SJSA1 (cell line): ENCODE data around the gene VNN1. TPM values are rescaled to one million over a fixed set of nuclear protein-coding genes. Genes with fewer than 3 reads are reported as not detected.
"Not testable (repeated sequence)": the region's sequence is repeated elsewhere in the genome, so short reads cannot be mapped to it uniquely, and the experiment has no call there.

Experiments used
- DNase-seq, 2 experiments: peaks; one replicate each; pipeline ENCODE4 v3.0.0-alpha.2; 2015 to 2020; ENCODE audit warnings: low spot score in 2 of 2, low read depth in 1 of 2
- H3K27ac ChIP-seq: fragments of 250-450 bp; sonication (Bioruptor Pico); 2 replicates; pipeline ENCODE4 v1.5.1; 2020; ENCODE audit warnings: mild to moderate bottlenecking, moderate library complexity
- H3K27me3 ChIP-seq: fragments of 250-450 bp; sonication (Bioruptor Pico); replicated peaks from 2 replicates; pipeline ENCODE4 v1.5.1; 2020; ENCODE audit warnings: mild to moderate bottlenecking, moderate library complexity
- H3K36me3 ChIP-seq: fragments of 250-450 bp; sonication (Bioruptor Pico); 2 replicates; pipeline ENCODE4 v1.5.1; 2020; ENCODE audit warnings: mild to moderate bottlenecking
- H3K4me1 ChIP-seq: fragments of 250-450 bp; sonication (Bioruptor Pico); replicated peaks from 2 replicates; pipeline ENCODE4 v1.6.1; 2021; ENCODE audit warnings: mild to moderate bottlenecking
- H3K4me3 ChIP-seq: fragments of 250-450 bp; sonication (Bioruptor Pico); 2 replicates; pipeline ENCODE4 v1.5.1; 2020; ENCODE audit warnings: mild to moderate bottlenecking
- H3K9me3 ChIP-seq: fragments of 250-450 bp; sonication (Bioruptor Pico); replicated peaks from 2 replicates; pipeline ENCODE4 v1.5.1; 2020; ENCODE audit warnings: mild to moderate bottlenecking
- total RNA-seq: library from RNA; depleted of rRNA; stranded (reverse); fragments of >200 nt; shearing (Covaris generic); gene quantifications from 2 replicates; pipeline ENCODE4 v1.2.3, GENCODE V29; 2014; rRNA removed

VNN1 gene
- total RNA-seq, 1 experiment from 2014 or later = not detected

DNA sequence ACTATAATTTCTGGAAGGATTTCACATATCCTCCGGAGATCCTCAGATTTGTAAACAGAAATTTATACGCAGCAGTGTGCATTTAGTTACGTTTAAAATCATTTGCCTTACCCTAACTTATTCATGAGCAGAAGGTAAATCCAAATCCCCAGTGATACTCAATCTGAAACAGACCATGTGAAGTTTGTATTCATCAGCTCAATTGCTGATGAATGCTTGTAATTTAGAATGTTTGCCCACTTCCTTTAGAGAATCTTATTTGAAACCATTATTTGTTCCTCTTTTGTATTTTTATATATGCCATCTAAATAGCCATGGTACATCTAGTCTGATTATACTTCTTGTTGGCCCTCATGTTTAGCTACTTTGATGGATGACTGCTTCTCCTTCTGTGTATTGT lies 70.3 kb downstream of the VNN1 start:
- Histone ChIP-seq H3K27me3 (peaks cover 8% of the 10 kb centered on the region), H3K4me3 (no peak overlapping the region), H3K27ac (no peak overlapping the region), H3K36me3 (no peaks in the 10 kb centered on the region), H3K4me1 (no peaks in the 10 kb centered on the region), H3K9me3 (no peaks in the 10 kb centered on the region)
- DNase-seq = no peak

DNA sequence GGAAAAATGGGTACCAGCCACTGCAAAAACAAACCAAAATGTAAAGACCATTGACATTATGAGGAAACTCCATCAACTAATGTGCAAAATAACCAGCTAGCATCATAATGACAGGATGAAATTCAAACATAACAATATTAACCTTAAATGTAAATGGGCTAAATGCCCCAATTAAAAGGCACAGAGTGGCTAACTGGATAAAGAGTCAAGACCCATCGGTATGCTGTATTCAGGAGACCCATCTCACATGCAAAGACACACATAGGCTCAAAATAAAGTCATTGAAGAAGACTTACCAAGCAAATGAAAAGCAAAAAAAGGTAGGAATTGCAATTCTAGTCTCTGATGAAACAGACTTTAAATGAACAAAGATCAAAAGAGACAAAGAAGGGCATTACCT lies 76.7 kb downstream of the VNN1 start:
- not testable (repeated sequence) for H3K36me3 ChIP-seq, H3K27ac ChIP-seq, H3K27me3 ChIP-seq, DNase-seq, H3K9me3 ChIP-seq, H3K4me3 ChIP-seq, H3K4me1 ChIP-seq

DNA sequence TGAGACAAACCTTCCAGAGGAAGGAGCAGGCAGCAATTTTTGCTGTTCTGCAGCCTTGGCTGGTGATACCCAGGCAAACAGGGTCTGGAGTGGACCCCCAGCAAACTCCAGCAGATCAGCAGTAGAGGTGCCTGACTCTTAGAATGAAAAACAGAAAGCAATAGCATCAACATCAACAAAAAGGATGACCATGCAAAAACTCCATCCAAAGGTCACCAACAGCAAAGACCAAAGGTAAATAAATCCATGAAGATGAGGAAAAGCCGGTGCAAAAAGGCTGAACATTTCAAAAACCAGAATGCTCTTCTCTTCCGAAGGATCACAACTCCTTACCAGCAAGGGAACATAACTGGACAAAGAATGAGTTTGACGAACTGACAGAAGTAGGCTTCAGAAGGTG lies 77.9 kb downstream of the VNN1 start:
- not testable (repeated sequence) for H3K27me3 ChIP-seq, H3K27ac ChIP-seq, DNase-seq, H3K9me3 ChIP-seq, H3K36me3 ChIP-seq, H3K4me3 ChIP-seq, H3K4me1 ChIP-seq

DNA sequence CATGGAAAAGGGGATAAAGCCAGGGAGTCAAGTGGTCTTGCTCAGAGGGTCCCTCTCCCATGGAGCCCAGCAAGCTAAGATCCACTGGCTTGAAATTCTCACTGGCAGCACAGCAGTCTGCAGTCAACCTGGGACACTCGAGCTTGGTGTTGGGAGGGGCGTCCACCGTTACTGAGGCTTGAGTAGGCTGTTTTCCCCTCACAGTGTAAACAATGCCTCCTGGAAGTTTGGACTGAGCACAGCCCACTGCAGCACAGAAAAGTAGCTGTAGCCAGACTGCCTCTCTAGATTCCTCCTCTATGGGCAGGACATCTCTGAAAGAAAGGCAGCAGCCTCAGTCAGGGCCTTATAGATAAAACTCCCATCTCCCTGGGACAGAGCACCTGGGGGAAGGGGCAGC lies 78.6 kb downstream of the VNN1 start:
- H3K27ac ChIP-seq, H3K27me3 ChIP-seq, DNase-seq, H3K36me3 ChIP-seq, H3K4me3 ChIP-seq, H3K4me1 ChIP-seq, H3K9me3 ChIP-seq: not testable (repeated sequence)

- Histone ChIP-seq H3K9me3 (no peaks in the 10 kb centered on the region), H3K4me3 (no peak overlapping the region), H3K36me3 (no peaks in the 10 kb centered on the region), H3K4me1 (no peaks in the 10 kb centered on the region), H3K27ac (no peak overlapping the region), H3K27me3 (peaks cover 5% of the 10 kb centered on the region; the same call in 1 of the 2 replicates)
- DNase-seq = no peak
These were observed 79.1 kb downstream of the VNN1 start for GRCh38 chr6:132634796-132635195.

DNA sequence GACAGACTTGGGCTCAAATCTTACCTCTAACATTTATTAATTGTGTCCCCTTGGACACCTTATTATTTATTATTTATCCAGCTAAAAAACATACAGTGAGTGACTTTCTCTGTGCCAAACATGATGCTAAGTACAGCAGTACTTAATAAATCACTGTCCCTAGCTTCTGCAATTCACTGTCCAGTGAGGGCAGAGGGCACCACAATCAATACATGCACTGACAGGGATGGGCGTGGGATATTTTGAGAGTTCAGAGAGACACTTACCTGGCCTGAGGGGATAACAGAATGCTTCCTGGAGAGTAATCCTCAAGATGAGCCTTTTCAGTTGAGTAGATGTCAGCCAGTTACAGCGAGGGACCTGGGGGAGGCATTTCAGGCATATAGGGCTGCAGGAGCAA lies 80.5 kb downstream of the VNN1 start:
- no peaks in the 10 kb centered on the region for H3K9me3 ChIP-seq
- H3K4me1 ChIP-seq = no peaks in the 10 kb centered on the region
- H3K4me3 ChIP-seq = no peak overlapping the region
- DNase-seq = no peak
- no peak overlapping the region for H3K27ac ChIP-seq
- peaks cover 5% of the 10 kb centered on the region; the same call in 1 of the 2 replicates for H3K27me3 ChIP-seq
- no peaks in the 10 kb centered on the region for H3K36me3 ChIP-seq

Other genes with a start within 250 kb of the VNN1 start
- 28.2 and 33.1 TPM in 2 replicates for gene STX7, start 200.9 kb downstream of the VNN1 start, total RNA-seq
- not detected in 2 replicates for gene TAAR9, start 175.8 kb downstream of the VNN1 start, total RNA-seq
- not detected in 2 replicates for gene TAAR8, start 161.4 kb downstream of the VNN1 start, total RNA-seq
- not detected in 2 replicates for gene TAAR6, start 143.7 kb downstream of the VNN1 start, total RNA-seq
- not detected in 2 replicates for gene TAAR5, start 124.3 kb downstream of the VNN1 start, total RNA-seq
- not detected in 2 replicates for gene TAAR2, start 89.8 kb downstream of the VNN1 start, total RNA-seq
- gene TAAR1, start 54.9 kb downstream of the VNN1 start, total RNA-seq = not detected in 2 replicates
- 0.38 and 1.00 TPM in 2 replicates for gene VNN2, start 43.8 kb upstream of the VNN1 start, total RNA-seq
- gene SLC18B1, start 84.6 kb upstream of the VNN1 start, total RNA-seq = 4.2 and 4.3 TPM in 2 replicates
- gene RPS12, start 100.5 kb upstream of the VNN1 start, total RNA-seq = 1,665 and 2,029 TPM in 2 replicates